D721Med (cell line): ENCODE measurements around the gene DMRT3.

Experiments used
- DNase-seq: peaks from one replicate; pipeline ENCODE4 v3.0.0; 2011; ENCODE audit warnings: low spot score; ENCODE audit not compliant: insufficient read length
- FAIRE-seq: peaks from 2 replicates; lab custom pipeline; 2011; peaks lifted over from hg19 to GRCh38; lab: Jason Lieb, UNC
- CTCF ChIP-seq: IDR thresholded peaks from 2 replicates; pipeline ENCODE4 v1.5.1; 2012; ENCODE audit warnings: mild to moderate bottlenecking, control low read depth; ENCODE audit not compliant: insufficient read depth; ENCODE audit errors: missing control alignments

DMRT3 gene

GRCh38 chr9:976258-976942 is at the start of gene DMRT3:
Gene DMRT3 (plus strand): TSS chr9:976655. CDS start chr9:977002, 347 bp downstream.
- TF ChIP-seq CTCF = no peak
- DNase-seq (peak; percentile 72), FAIRE-seq (no peak)

GRCh38 chr9:926976-927375 is 49.5 kb upstream of the DMRT3 start:
- DNase-seq = no peak
- no peak for FAIRE-seq
- TF ChIP-seq CTCF = no peak

GRCh38 chr9:928363-929042 is 48.0 kb upstream of the DMRT3 start:
- FAIRE-seq (no peak), DNase-seq (no peak)
- peak; percentile 38 for TF ChIP-seq CTCF

- TF ChIP-seq CTCF = no peak
- DNase-seq (no peak), FAIRE-seq (no peak)
These were observed 46.7 kb upstream of the DMRT3 start for GRCh38 chr9:929719-930118.

- no peak for FAIRE-seq
- no peak for DNase-seq
- TF ChIP-seq CTCF = no peak
These were observed 43.1 kb upstream of the DMRT3 start for GRCh38 chr9:933356-933755.

GRCh38 chr9:935348-935965 is 41.0 kb upstream of the DMRT3 start:
- FAIRE-seq = no peak
- no peak for DNase-seq
- TF ChIP-seq CTCF = no peak
